Ovary (tissue), 9 donors: Measurements from ENCODE around the gene FZD7. TPM values are rescaled to one million over a fixed set of nuclear protein-coding genes. Genes with fewer than 3 reads are reported as not detected.

Experiments used
- DNase-seq, 5 donors: peaks; one replicate each; pipeline ENCODE4 v3.0.0-alpha.2; 2019 to 2020
- H3K27ac ChIP-seq, 2 donors: fragments of 200-600 bp; one replicate each; pipeline versions ENCODE4 v1.5.1 to v1.8.0; 2019 to 2022
- H3K27me3 ChIP-seq: fragments of 200-600 bp; one replicate; pipeline ENCODE4 v1.8.0; 2022
- H3K36me3 ChIP-seq: fragments of 200-600 bp; sonication (generic); one replicate; pipeline ENCODE4 v1.5.1; 2019
- H3K4me1 ChIP-seq: one replicate; pipeline ENCODE4 v1.8.1; 2013; ENCODE audit warnings: mild to moderate bottlenecking, moderate library complexity; ENCODE audit not compliant: insufficient read depth
- H3K4me3 ChIP-seq: fragments of 200-600 bp; sonication (generic); one replicate; pipeline ENCODE4 v1.5.1; 2017
- H3K9me3 ChIP-seq, 2 donors: fragments of 200-600 bp in 1 of 2; sonication (generic) in 1 of 2; one replicate each; pipeline versions ENCODE4 v1.5.1 to v1.8.1; 2013 to 2019; ENCODE audit warnings: mild to moderate bottlenecking in 1 of 2, moderate library complexity in 1 of 2
- CTCF ChIP-seq, 3 donors: fragments of 450-650 bp in 2 of 3; fragments of 200-600 bp in 1 of 3; IDR thresholded peaks; one replicate each; pipeline versions ENCODE4 v1.5.1 to v1.8.0; 2016 to 2022; ENCODE audit warnings: antibody characterized with exemption in 3 of 3, mild to moderate bottlenecking in 1 of 3
- EP300 ChIP-seq: sonication (generic); formaldehyde crosslinking; IDR thresholded peaks from one replicate; pipeline ENCODE4 v1.6.1; 2017; ENCODE audit warnings: antibody characterized with exemption
- POLR2A ChIP-seq: fragments of 450-650 bp; IDR thresholded peaks from one replicate; pipeline ENCODE4 v1.6.1; 2017; ENCODE audit warnings: antibody characterized with exemption, mild to moderate bottlenecking, moderate library complexity
- WGBS, 3 donors: extraction: QIAGEN DNeasy Blood & Tissue Kit in 1 of 3; methylation state at CpG; one replicate each; pipeline versions ENCODE4 v1.1.5 to v1.1.7; 2013 to 2017; 5-methylcytosine and 5-hydroxymethylcytosine counted together
- intact Hi-C, 4 donors: fragments of 100-400 bp; cut with DNase I; formaldehyde crosslinking; loops; one replicate each; pipeline versions ENCODE4 v1.11.0 to v1.15.1; 2022 to 2023
- polyA plus RNA-seq, 2 donors: library from polyadenylated mRNA; stranded (reverse); fragments of 200-250 nt in 1 of 2; fragments of 350-450 nt in 1 of 2; fragmentation: Illumina TruSeq in 1 of 2; extraction: RNeasy Lipid Tissue Mini Kit (QIAGEN cat#74804) in 1 of 2; gene quantifications; one replicate each; pipeline ENCODE4 v1.2.3, GENCODE V29; 2013 to 2014
- total RNA-seq, 7 donors: library from RNA; depleted of rRNA in 2 of 7; stranded (reverse); fragments of >200 nt in 2 of 7; fragmentation: NEBNext Ultra II Directional in 3 of 7; extraction: Animal tissue kit (Norgen Biotek cat#: 25700) in 3 of 7; gene quantifications; one replicate each; pipeline versions ENCODE4 v1.1.0 to v1.2.4, GENCODE V29; 2016 to 2023
- donor health status: DM: no; HTN: no; CAD: no; lungs with moderate emphysema.
- donor health status: DM: no; HTN: no; CAD: no.
- donor health status: Bipolar disorder and iron deficiency.
- donor health status: DM: yes; HTN: yes; CAD: no.
- donor health status: DM: no; HTN: no; CAD: no.
- donor health status: DM: yes; HTN: yes; CAD: no.

FZD7 gene
- total and polyA plus RNA-seq, 9 donors: 18.4 to 56.3 (median 34.8) TPM

GRCh38 chr2:202060218-202060617, 26.6 kb downstream of the FZD7 start:
- intact Hi-C loops: no loop called here
- H3K9me3 ChIP-seq: no peaks in the 10 kb centered on the region
- H3K4me3 ChIP-seq: no peak overlapping the region
- H3K27me3 ChIP-seq: no peaks in the 10 kb centered on the region
- WGBS, 3 donors: 86 to 89% (median 88%) methylated on average over 3 of the region's 3 CpGs
- no peak for DNase-seq
- no peaks in the 10 kb centered on the region for H3K36me3 ChIP-seq
- TF ChIP-seq POLR2A (no peak), CTCF (IDR thresholded peaks at IDR 0.05) (no peak), EP300 (no peak)
- H3K27ac ChIP-seq: no peak overlapping the region
- no peaks in the 10 kb centered on the region for H3K4me1 ChIP-seq

DNA sequence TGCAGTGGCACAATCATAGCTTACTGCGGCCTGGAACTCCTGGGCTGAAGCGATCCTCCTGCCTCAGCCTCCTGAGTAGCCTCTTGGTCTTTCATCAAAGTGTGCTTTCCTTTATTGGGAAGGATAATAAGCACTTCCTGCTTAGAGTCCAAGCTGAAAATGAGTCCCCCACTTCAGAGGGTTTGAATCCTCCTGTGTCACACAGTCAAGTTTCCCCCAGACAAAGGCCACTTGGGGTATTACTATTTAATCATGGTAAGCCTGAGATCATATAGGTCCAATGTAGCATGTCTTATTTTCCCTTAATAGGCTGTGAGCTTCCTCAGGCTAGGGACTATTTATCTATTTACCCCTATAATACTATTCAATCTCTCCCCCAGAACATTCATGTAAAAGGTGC, 28.0 kb downstream of the FZD7 start:
- Histone ChIP-seq H3K9me3 (no peaks in the 10 kb centered on the region), H3K27me3 (no peaks in the 10 kb centered on the region), H3K27ac (no peak overlapping the region), H3K4me1 (no peaks in the 10 kb centered on the region), H3K36me3 (no peaks in the 10 kb centered on the region), H3K4me3 (no peak overlapping the region)
- DNase-seq: no peak
- intact Hi-C loops: no loop called here
- WGBS, 3 donors: 96 to 98% (median 97%) methylated on average over 2 of the region's 2 CpGs
- TF ChIP-seq POLR2A: no peak
- TF ChIP-seq CTCF (IDR thresholded peaks at IDR 0.05): no peak
- no peak for TF ChIP-seq EP300

DNA sequence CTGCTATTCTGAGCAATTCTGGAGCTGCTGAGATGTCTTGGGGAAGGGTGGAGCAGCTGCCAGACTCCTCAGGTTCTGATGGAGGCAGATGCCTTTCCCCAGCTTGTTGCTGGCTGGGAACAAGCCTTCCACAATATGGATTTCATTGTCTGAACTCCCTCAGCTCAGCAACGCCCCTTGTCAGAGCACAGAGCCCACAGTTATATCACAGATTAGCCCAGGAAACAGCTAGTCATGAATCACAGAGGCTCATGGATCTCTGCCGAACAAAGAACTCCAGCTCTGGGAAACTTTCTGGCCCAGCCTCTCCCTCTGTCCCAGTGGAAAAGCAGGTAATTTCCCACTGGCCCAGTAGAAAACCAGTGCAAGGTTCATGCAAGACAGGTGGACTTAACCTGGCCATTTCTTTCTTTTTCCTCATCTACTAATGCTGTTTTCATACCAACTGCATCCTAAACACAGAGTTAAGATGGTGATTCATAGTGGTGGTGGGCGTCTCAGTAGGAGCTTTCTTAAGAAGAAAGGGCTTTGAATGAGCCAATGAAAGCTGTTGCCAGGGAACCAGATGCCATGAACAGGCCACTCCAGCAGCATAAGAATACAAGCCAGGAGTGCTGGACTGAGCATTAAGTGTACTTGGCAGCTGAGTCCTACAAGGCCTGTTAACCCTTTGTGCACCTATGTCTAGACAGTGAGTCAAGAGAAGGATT, 30.7 kb downstream of the FZD7 start:
- Histone ChIP-seq H3K27ac (no peak overlapping the region), H3K36me3 (no peaks in the 10 kb centered on the region), H3K4me1 (no peaks in the 10 kb centered on the region), H3K4me3 (no peak overlapping the region), H3K9me3 (no peaks in the 10 kb centered on the region), H3K27me3 (no peaks in the 10 kb centered on the region)
- no peak for DNase-seq
- no peak for TF ChIP-seq EP300
- no peak for TF ChIP-seq CTCF (IDR thresholded peaks at IDR 0.05)
- TF ChIP-seq POLR2A: no peak
- intact Hi-C loops: no loop called here
- 2 to 5% (median 4%) methylated on average over 3 of the region's 3 CpGs for WGBS, 3 donors

DNA sequence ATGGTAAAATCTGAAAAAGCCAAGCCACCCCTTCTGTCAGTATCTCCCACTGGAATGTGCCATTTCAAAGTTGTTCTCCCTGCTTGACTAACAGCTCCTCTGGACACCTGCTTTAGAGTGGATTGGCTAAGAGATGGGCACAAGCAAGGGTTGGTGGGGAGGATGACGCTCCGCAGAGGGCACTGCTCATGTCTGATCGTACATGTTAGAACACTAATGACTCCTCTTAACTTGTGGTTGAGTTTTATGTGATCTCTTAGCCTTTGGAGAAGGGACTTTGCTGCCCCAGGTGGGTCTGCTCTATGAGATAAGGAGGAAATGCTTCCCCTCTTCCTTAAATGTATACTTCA, 31.2 kb downstream of the FZD7 start:
- Histone ChIP-seq H3K27me3 (no peaks in the 10 kb centered on the region), H3K9me3 (no peaks in the 10 kb centered on the region), H3K27ac (no peak overlapping the region), H3K36me3 (no peaks in the 10 kb centered on the region), H3K4me1 (no peaks in the 10 kb centered on the region), H3K4me3 (no peak overlapping the region)
- DNase-seq: no peak
- 85 to 97% (median 94%) methylated on average over 3 of the region's 3 CpGs for WGBS, 3 donors
- intact Hi-C loops: no loop called here
- TF ChIP-seq EP300: no peak
- TF ChIP-seq POLR2A: no peak
- no peak for TF ChIP-seq CTCF (IDR thresholded peaks at IDR 0.05)
